ENCODE measurements around the gene JMJD6.

- TF ChIP-seq CTCF (IDR thresholded peaks at IDR 0.05) (no peak), EP300 (IDR thresholded peaks at IDR 0.05) (no peak), POLR2A (IDR thresholded peaks at IDR 0.05) (no peak)
These were observed 42.3 kb downstream of the JMJD6 start for GRCh38 chr17:76683921-76684745.
